ENCODE results near the gene PLEKHG4B.

The PLEKHG4B gene

DNA sequence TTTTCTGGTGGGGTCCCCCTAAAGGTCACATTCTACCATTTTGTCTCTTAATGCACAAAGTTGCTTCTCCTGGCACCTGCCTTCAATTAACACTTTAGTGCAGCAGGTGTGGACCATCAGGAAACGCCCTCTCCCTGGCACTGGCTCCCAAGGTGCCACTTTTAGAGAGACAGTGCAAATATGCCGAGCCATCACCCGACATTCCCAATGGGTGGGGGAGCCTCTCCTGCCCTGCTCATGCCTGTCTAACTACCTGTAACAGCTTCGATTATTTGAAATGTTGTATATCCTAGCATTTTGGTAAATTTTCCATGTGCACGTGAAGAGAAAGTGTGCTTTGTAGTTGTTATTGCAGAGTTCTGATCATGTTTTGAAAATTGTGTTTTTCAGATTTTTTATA lies 86.1 kb downstream of the PLEKHG4B start:
- H3K27ac ChIP-seq, result no peak overlapping the region
- no peak overlapping the region for H3K4me3 ChIP-seq (ENCODE audit: low read depth, low read length)
- H3K9ac ChIP-seq, result no peak overlapping the region
- no peaks in the 10 kb centered on the region for H3K79me2 ChIP-seq
- TF ChIP-seq CTCF (IDR thresholded peaks at IDR 0.05), result no peak
- H3K4me2 ChIP-seq (ENCODE audit: low read length), result no peak overlapping the region
- no peak overlapping the region for H2AFZ ChIP-seq
- peaks cover 7% of the 10 kb centered on the region for H3K4me1 ChIP-seq
- no peaks in the 10 kb centered on the region for H3K9me3 ChIP-seq (ENCODE audit: control insufficient read depth, low read length)
- no peaks in the 10 kb centered on the region for H3K27me3 ChIP-seq (ENCODE audit: control insufficient read depth, insufficient read depth, low read length)
- H3K36me3 ChIP-seq (ENCODE audit: control insufficient read depth, insufficient read depth, low read length), result no peaks in the 10 kb centered on the region

DNA sequence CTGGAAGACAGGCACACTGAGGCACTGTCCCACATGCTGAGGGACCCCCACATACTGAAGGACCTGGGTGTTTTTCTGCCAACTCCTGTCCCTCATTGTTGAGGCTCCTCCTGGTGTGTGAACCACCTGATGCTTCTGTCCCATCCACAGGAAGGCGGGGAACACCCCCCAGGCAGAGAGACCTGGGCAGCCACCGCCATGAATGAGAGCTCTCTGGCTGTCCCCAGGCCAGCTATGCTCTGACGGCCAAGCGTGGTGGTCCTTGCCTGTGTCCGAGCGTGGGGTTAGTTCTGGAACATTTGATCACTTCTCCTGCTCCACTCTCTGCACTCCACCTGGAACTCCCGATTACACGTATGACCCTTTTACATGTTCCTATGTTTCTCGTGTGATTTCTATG lies 87.4 kb downstream of the PLEKHG4B start:
- H3K9me3 ChIP-seq (ENCODE audit: control insufficient read depth, low read length), result no peaks in the 10 kb centered on the region
- H3K9ac ChIP-seq, result no peak overlapping the region
- no peaks in the 10 kb centered on the region for H3K27me3 ChIP-seq (ENCODE audit: control insufficient read depth, insufficient read depth, low read length)
- H2AFZ ChIP-seq, result no peak overlapping the region
- no peaks in the 10 kb centered on the region for H3K79me2 ChIP-seq
- H3K4me1 ChIP-seq, result peaks cover 7% of the 10 kb centered on the region
- H3K4me2 ChIP-seq (ENCODE audit: low read length), result no peak overlapping the region
- no peaks in the 10 kb centered on the region for H3K36me3 ChIP-seq (ENCODE audit: control insufficient read depth, insufficient read depth, low read length)
- no peak overlapping the region for H3K27ac ChIP-seq
- no peak for TF ChIP-seq CTCF (IDR thresholded peaks at IDR 0.05)
- H3K4me3 ChIP-seq (ENCODE audit: low read depth, low read length), result no peak overlapping the region

DNA sequence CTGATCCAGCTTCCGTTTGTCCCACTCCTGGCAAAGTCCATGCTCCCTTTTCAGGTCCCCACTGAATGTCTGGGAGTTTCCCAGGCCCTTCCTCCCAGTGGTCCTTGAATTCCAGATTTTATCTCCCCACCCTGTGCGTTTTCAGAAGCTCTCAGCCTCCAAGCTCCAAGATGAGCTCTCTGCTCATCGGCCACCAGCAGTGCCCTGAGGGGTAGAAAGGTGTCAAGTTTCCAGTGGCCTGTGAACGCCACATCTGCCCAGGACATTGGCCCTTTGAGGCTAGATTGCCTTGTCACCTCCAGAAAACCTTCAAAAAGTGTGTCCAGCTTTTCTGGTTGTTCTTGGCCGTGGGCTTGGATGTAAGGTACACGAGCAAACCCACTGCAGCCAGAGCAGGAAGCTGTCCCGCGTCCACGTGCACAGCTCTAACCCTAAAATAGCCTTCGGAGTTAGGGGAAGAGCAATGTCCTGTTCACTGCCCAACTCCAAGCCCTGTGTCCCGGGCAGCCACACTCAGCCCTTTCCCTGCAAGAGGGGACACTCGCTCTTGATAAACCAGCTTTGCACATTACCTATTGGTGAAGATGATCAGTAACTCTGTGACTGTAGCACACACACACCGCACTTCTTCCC lies 88.4 kb downstream of the PLEKHG4B start:
- Histone ChIP-seq H2AFZ (no peak overlapping the region), H3K27ac (no peak overlapping the region), H3K4me1 (peaks cover 7% of the 10 kb centered on the region), H3K9ac (no peak overlapping the region), H3K27me3 (ENCODE audit: control insufficient read depth, insufficient read depth, low read length) (no peaks in the 10 kb centered on the region), H3K4me2 (ENCODE audit: low read length) (no peak overlapping the region), H3K36me3 (ENCODE audit: control insufficient read depth, insufficient read depth, low read length) (no peaks in the 10 kb centered on the region), H3K4me3 (ENCODE audit: low read depth, low read length) (no peak overlapping the region), H3K79me2 (no peaks in the 10 kb centered on the region), H3K9me3 (ENCODE audit: control insufficient read depth, low read length) (no peaks in the 10 kb centered on the region)
- TF ChIP-seq CTCF (IDR thresholded peaks at IDR 0.05), result no peak

DNA sequence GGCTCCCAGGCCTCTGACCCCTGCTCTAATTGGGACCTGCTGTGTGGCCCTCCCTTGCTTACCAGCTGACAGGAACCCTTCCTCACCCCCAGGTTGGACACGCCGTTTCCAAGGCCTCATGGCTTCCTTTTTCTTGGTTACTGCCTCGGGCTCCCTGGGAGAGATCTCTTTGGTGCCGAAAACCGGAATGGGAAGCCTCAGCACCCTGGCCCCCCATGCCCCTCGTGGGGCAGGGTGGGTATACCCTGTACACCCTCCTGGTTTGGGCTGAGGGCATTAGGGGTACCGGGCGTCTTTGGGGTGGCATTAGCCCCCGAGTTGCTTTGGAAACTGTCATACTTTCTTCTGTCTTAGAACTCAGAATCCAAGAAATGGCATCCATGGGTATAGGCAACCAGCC lies 89.2 kb downstream of the PLEKHG4B start:
- Histone ChIP-seq H3K9me3 (ENCODE audit: control insufficient read depth, low read length) (no peaks in the 10 kb centered on the region), H3K9ac (no peak overlapping the region), H3K4me3 (ENCODE audit: low read depth, low read length) (no peak overlapping the region), H3K79me2 (no peaks in the 10 kb centered on the region), H3K27me3 (ENCODE audit: control insufficient read depth, insufficient read depth, low read length) (no peaks in the 10 kb centered on the region), H3K4me2 (ENCODE audit: low read length) (no peak overlapping the region), H3K36me3 (ENCODE audit: control insufficient read depth, insufficient read depth, low read length) (no peaks in the 10 kb centered on the region), H2AFZ (no peak overlapping the region), H3K4me1 (peaks cover 7% of the 10 kb centered on the region), H3K27ac (no peak overlapping the region)
- no peak for TF ChIP-seq CTCF (IDR thresholded peaks at IDR 0.05)

- no peak overlapping the region for H3K4me3 ChIP-seq (ENCODE audit: low read depth, low read length)
- no peak for TF ChIP-seq CTCF (IDR thresholded peaks at IDR 0.05)
- no peak overlapping the region for H3K9ac ChIP-seq
- H3K79me2 ChIP-seq, result no peaks in the 10 kb centered on the region
- H3K4me1 ChIP-seq, result peaks cover 3% of the 10 kb centered on the region
- H3K9me3 ChIP-seq (ENCODE audit: control insufficient read depth, low read length), result no peaks in the 10 kb centered on the region
- no peaks in the 10 kb centered on the region for H3K27me3 ChIP-seq (ENCODE audit: control insufficient read depth, insufficient read depth, low read length)
- no peak overlapping the region for H3K27ac ChIP-seq
- no peaks in the 10 kb centered on the region for H3K36me3 ChIP-seq (ENCODE audit: control insufficient read depth, insufficient read depth, low read length)
- H3K4me2 ChIP-seq (ENCODE audit: low read length), result no peak overlapping the region
- H2AFZ ChIP-seq, result no peak overlapping the region
Observed at GRCh38 chr5:181566-181965, 89.6 kb downstream of the PLEKHG4B start.
